ENCODE results near the gene DUSP12.

The DUSP12 gene

GRCh38 chr1:161772397-161772796 lies 22.8 kb downstream of the DUSP12 start:
- Histone ChIP-seq H2AK5ac (ENCODE audit: low read length) (no peak overlapping the region), H3K14ac (ENCODE audit: low read length) (no peak overlapping the region), H3K4me2 (ENCODE audit: low read length) (no peak overlapping the region), H3K23ac (ENCODE audit: low read length) (no peak overlapping the region), H3K18ac (ENCODE audit: low read length) (no peak overlapping the region), H4K91ac (ENCODE audit: low read depth, low read length) (no peak overlapping the region), H2BK120ac (ENCODE audit: insufficient read depth, low read length, poor library complexity) (no peak overlapping the region), H3K9ac (ENCODE audit: low read length) (no peak overlapping the region), H4K12ac (ENCODE audit: low read depth, low read length) (no peak overlapping the region), H3K4me3 (ENCODE audit: low read depth, low read length) (no peak overlapping the region), H3K9me3 (ENCODE audit: insufficient read depth, low read depth, low read length) (peaks cover 4% of the 10 kb centered on the region), H2AFZ (ENCODE audit: insufficient read depth, low read length, poor library complexity) (no peak overlapping the region), H3K4me1 (ENCODE audit: control insufficient read depth in 1 of 2, insufficient read depth in 2 of 2, low read length in 2 of 2) (no peaks in the 10 kb centered on the region), H3K79me1 (ENCODE audit: low read length) (no peaks in the 10 kb centered on the region), H3K4ac (ENCODE audit: low read depth, low read length) (no peak overlapping the region), H4K8ac (ENCODE audit: low read depth, low read length) (no peak overlapping the region), H3K79me2 (ENCODE audit: control insufficient read depth, insufficient read depth, low read length, poor library complexity) (no peaks in the 10 kb centered on the region), H2BK12ac (ENCODE audit: low read length) (no peak overlapping the region), H3K36me3 (ENCODE audit: control insufficient read depth in 1 of 2, insufficient read depth in 2 of 2, low read length in 2 of 2) (no peaks in the 10 kb centered on the region), H2BK5ac (ENCODE audit: low read depth, low read length, poor library complexity) (no peak overlapping the region), H3K27me3 (ENCODE audit: insufficient read depth, low read length) (no peaks in the 10 kb centered on the region), H3K27ac (ENCODE audit: low read depth, low read length) (no peak overlapping the region)
- DNase-seq: no peak

GRCh38 chr1:161773791-161774190 lies 24.2 kb downstream of the DUSP12 start:
- Histone ChIP-seq H2AFZ (ENCODE audit: insufficient read depth, low read length, poor library complexity) (no peak overlapping the region), H2BK5ac (ENCODE audit: low read depth, low read length, poor library complexity) (no peak overlapping the region), H3K14ac (ENCODE audit: low read length) (no peak overlapping the region), H3K4me3 (ENCODE audit: low read depth, low read length) (no peak overlapping the region), H3K27me3 (ENCODE audit: insufficient read depth, low read length) (no peaks in the 10 kb centered on the region), H4K12ac (ENCODE audit: low read depth, low read length) (no peak overlapping the region), H3K4ac (ENCODE audit: low read depth, low read length) (no peak overlapping the region), H3K36me3 (ENCODE audit: control insufficient read depth in 1 of 2, insufficient read depth in 2 of 2, low read length in 2 of 2) (no peaks in the 10 kb centered on the region), H2AK5ac (ENCODE audit: low read length) (no peak overlapping the region), H3K18ac (ENCODE audit: low read length) (no peak overlapping the region), H3K27ac (ENCODE audit: low read depth, low read length) (no peak overlapping the region), H2BK120ac (ENCODE audit: insufficient read depth, low read length, poor library complexity) (no peak overlapping the region), H3K79me1 (ENCODE audit: low read length) (no peaks in the 10 kb centered on the region), H3K79me2 (ENCODE audit: control insufficient read depth, insufficient read depth, low read length, poor library complexity) (no peaks in the 10 kb centered on the region), H3K4me2 (ENCODE audit: low read length) (no peak overlapping the region), H3K9me3 (ENCODE audit: insufficient read depth, low read depth, low read length) (peaks cover 2% of the 10 kb centered on the region), H3K4me1 (ENCODE audit: control insufficient read depth in 1 of 2, insufficient read depth in 2 of 2, low read length in 2 of 2) (no peaks in the 10 kb centered on the region), H3K9ac (ENCODE audit: low read length) (no peak overlapping the region), H4K8ac (ENCODE audit: low read depth, low read length) (no peak overlapping the region), H4K91ac (ENCODE audit: low read depth, low read length) (no peak overlapping the region), H2BK12ac (ENCODE audit: low read length) (no peak overlapping the region), H3K23ac (ENCODE audit: low read length) (no peak overlapping the region)
- DNase-seq: no peak
- 100% methylated on average over 1 of the region's 4 CpGs for WGBS (ENCODE audit: extremely low coverage, insufficient coverage, insufficient read length)

GRCh38 chr1:161777261-161777660 lies 27.7 kb downstream of the DUSP12 start:
- H2BK12ac ChIP-seq (ENCODE audit: low read length): no peak overlapping the region
- no peak overlapping the region for H2AK5ac ChIP-seq (ENCODE audit: low read length)
- H3K9me3 ChIP-seq (ENCODE audit: insufficient read depth, low read depth, low read length): peaks cover 2% of the 10 kb centered on the region
- H3K27ac ChIP-seq (ENCODE audit: low read depth, low read length): no peak overlapping the region
- no peaks in the 10 kb centered on the region for H3K79me2 ChIP-seq (ENCODE audit: control insufficient read depth, insufficient read depth, low read length, poor library complexity)
- H3K14ac ChIP-seq (ENCODE audit: low read length): no peak overlapping the region
- H2BK120ac ChIP-seq (ENCODE audit: insufficient read depth, low read length, poor library complexity): no peak overlapping the region
- no peak overlapping the region for H3K4me2 ChIP-seq (ENCODE audit: low read length)
- H3K4me1 ChIP-seq (ENCODE audit: control insufficient read depth in 1 of 2, insufficient read depth in 2 of 2, low read length in 2 of 2): no peaks in the 10 kb centered on the region
- no peak overlapping the region for H3K4ac ChIP-seq (ENCODE audit: low read depth, low read length)
- no peak overlapping the region for H3K23ac ChIP-seq (ENCODE audit: low read length)
- H3K18ac ChIP-seq (ENCODE audit: low read length): no peak overlapping the region
- no CpG with 5 or more reads among the region's 2 CpGs for WGBS (ENCODE audit: extremely low coverage, insufficient coverage, insufficient read length)
- no peak overlapping the region for H2BK5ac ChIP-seq (ENCODE audit: low read depth, low read length, poor library complexity)
- H3K79me1 ChIP-seq (ENCODE audit: low read length): no peaks in the 10 kb centered on the region
- no peaks in the 10 kb centered on the region for H3K27me3 ChIP-seq (ENCODE audit: insufficient read depth, low read length)
- H3K4me3 ChIP-seq (ENCODE audit: low read depth, low read length): no peak overlapping the region
- H3K9ac ChIP-seq (ENCODE audit: low read length): no peak overlapping the region
- no peak overlapping the region for H4K8ac ChIP-seq (ENCODE audit: low read depth, low read length)
- no peaks in the 10 kb centered on the region for H3K36me3 ChIP-seq (ENCODE audit: control insufficient read depth in 1 of 2, insufficient read depth in 2 of 2, low read length in 2 of 2)
- DNase-seq: no peak
- H2AFZ ChIP-seq (ENCODE audit: insufficient read depth, low read length, poor library complexity): no peak overlapping the region
- no peak overlapping the region for H4K12ac ChIP-seq (ENCODE audit: low read depth, low read length)
- no peak overlapping the region for H4K91ac ChIP-seq (ENCODE audit: low read depth, low read length)

- no peaks in the 10 kb centered on the region for H3K4me1 ChIP-seq (ENCODE audit: control insufficient read depth in 1 of 2, insufficient read depth in 2 of 2, low read length in 2 of 2)
- H3K27me3 ChIP-seq (ENCODE audit: insufficient read depth, low read length): no peaks in the 10 kb centered on the region
- H3K79me1 ChIP-seq (ENCODE audit: low read length): no peaks in the 10 kb centered on the region
- H3K4me2 ChIP-seq (ENCODE audit: low read length): no peak overlapping the region
- H3K27ac ChIP-seq (ENCODE audit: low read depth, low read length): no peak overlapping the region
- H3K9ac ChIP-seq (ENCODE audit: low read length): no peak overlapping the region
- H3K4ac ChIP-seq (ENCODE audit: low read depth, low read length): no peak overlapping the region
- no peak overlapping the region for H2AFZ ChIP-seq (ENCODE audit: insufficient read depth, low read length, poor library complexity)
- DNase-seq: no peak
- H2BK12ac ChIP-seq (ENCODE audit: low read length): no peak overlapping the region
- H3K14ac ChIP-seq (ENCODE audit: low read length): no peak overlapping the region
- H3K9me3 ChIP-seq (ENCODE audit: insufficient read depth, low read depth, low read length): peaks cover 2% of the 10 kb centered on the region
- no peaks in the 10 kb centered on the region for H3K79me2 ChIP-seq (ENCODE audit: control insufficient read depth, insufficient read depth, low read length, poor library complexity)
- H3K18ac ChIP-seq (ENCODE audit: low read length): no peak overlapping the region
- H3K23ac ChIP-seq (ENCODE audit: low read length): no peak overlapping the region
- no peak overlapping the region for H2AK5ac ChIP-seq (ENCODE audit: low read length)
- H2BK120ac ChIP-seq (ENCODE audit: insufficient read depth, low read length, poor library complexity): no peak overlapping the region
- H4K8ac ChIP-seq (ENCODE audit: low read depth, low read length): no peak overlapping the region
- no peak overlapping the region for H3K4me3 ChIP-seq (ENCODE audit: low read depth, low read length)
- no CpG with 5 or more reads among the region's 1 CpG for WGBS (ENCODE audit: extremely low coverage, insufficient coverage, insufficient read length)
- no peak overlapping the region for H4K91ac ChIP-seq (ENCODE audit: low read depth, low read length)
- H3K36me3 ChIP-seq (ENCODE audit: control insufficient read depth in 1 of 2, insufficient read depth in 2 of 2, low read length in 2 of 2): peaks cover 0 to 3% of the 10 kb centered on the region in 2 experiments
- no peak overlapping the region for H2BK5ac ChIP-seq (ENCODE audit: low read depth, low read length, poor library complexity)
- no peak overlapping the region for H4K12ac ChIP-seq (ENCODE audit: low read depth, low read length)
These were observed 28.9 kb downstream of the DUSP12 start for GRCh38 chr1:161778522-161778921.
